Measurements from ENCODE around the gene SINHCAF.
"Not testable (repeated sequence)": the region's sequence is repeated elsewhere in the genome, so short reads cannot be mapped to it uniquely, and the experiment has no call there.

SINHCAF gene

DNA sequence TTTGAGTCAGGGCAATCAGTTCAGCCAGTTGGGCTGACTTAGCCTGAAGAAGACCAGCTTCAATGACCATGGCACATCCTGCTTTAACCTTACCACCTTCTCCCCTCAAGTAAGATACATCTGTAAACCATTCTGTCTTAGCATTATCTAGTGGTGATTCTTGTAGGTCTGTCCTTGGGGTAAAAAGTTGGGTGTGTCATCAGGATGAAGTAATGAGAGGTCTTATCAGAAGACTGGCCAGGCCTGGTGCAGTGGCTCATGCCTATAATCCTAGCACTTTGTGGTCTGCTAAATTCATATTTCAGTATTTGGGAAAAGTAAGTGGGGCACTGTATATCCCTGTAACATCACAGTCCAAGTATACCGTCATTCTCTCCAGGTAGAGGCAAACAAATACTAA, 19.1 kb downstream of the SINHCAF start:
- DNase-seq: no peak

DNA sequence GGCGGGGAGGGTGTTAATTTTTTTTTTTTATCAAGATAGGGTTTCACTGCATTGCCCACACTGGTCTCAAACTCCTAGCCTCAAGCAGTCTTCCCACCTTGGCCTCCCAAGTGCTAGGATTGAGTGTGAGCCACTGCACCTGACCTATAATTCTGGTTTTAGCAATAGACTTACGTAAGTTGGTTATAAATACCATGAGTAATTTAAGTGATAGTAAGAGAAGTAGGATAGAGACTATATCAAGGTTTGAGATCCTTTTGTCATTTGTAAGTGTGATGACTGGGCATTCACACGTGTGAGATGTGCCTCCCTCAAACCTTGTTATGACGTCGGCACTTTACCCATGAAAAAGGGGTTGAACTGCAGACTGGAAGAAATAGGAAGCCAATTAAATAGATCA, 22.5 kb downstream of the SINHCAF start:
- no peak for DNase-seq

DNA sequence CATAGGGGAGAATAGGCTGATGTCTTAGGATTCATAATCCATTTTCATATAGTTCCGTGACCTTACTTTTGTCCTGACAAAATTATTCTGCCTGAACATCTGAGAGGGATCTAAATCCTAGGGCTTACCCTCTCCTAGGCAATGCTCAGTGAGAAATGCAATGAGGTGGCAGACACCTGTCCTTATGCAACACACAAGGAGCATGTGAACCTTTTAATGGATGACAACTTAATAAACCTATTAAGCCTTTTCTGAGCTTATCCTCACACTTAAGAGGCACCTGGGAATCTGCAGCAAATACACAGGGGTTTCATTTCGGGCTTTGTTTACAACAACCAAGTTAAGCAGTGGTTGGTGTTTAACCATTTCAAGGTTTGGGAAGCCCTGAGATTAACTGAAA, 24.6 kb downstream of the SINHCAF start:
- DNase-seq: no peak

DNA sequence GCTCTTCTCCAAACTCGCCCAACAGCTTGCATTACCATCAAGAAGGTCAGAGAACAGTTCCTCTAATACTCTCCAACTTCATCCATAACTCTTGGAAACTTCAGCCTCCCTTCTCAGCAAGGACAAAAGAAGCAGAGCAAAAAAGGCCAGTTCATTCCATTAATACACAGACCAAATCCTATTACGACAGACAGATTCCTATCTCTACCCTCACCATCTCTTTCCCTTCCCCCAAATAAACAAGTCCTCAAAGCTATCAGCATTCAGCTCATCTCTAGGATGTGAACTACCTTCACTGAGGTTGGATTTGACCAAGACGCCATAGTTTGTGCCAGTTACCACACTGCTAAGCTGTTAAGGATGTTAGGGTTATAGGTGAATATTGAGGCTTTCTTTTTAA, 25.2 kb downstream of the SINHCAF start:
- no peak for DNase-seq

DNA sequence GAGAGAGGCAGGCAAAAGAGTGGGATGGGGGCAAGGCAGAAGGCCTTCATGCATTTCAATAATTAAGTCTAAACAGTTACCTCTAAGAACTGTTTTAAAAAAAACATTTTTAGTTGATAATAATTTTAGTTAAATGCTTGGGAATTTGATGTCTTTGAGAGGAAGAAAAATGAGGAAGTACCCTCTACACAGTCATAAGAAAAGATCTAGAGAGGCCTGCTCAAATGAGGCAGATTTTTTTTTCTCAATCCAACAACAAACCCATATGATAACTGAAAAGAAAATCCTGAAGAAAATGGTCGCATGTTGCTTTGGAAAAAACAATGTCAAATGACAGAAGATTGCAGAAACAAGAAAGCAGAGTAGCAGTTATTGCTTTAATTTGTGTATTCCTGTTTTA, 25.6 kb downstream of the SINHCAF start:
- DNase-seq: no peak

DNA sequence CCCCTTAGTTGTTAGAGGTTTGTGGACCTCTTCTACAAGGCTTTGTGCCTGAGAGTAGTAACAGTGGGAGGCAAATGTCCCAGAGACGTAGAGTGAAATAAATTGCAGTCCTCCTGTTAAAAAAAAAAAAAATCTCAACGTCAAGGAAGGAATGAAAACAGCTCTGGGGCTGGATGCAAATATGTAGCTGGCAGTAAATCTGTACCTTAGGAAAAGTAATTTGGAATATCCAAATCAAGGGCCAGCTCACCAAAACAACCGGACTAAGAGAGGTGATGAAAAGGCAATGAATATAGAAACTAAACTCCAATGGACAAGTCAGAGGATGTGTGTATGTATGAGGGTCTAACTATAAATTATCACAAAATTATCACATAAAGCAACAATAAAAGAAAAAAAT, 27.0 kb downstream of the SINHCAF start:
- DNase-seq: no peak

DNA sequence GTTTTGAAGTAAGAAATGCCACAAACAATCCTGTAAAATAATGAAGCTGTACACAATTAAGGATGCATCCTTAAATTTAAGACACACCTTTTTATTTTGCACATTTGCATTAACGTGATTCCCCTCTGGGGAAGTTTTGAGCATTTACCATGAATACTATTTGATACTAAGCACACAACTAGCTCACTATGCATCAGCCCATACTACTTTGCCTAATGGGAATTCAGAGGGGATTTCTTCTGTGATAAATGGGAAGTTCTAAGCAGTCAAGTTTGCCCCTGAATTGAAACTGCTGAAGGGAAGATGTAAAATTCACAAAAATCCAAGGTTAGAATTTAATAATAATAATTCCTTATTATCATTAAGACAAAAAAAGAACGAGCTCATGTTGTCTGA, 27.4 kb downstream of the SINHCAF start:
- DNase-seq: no peak

DNA sequence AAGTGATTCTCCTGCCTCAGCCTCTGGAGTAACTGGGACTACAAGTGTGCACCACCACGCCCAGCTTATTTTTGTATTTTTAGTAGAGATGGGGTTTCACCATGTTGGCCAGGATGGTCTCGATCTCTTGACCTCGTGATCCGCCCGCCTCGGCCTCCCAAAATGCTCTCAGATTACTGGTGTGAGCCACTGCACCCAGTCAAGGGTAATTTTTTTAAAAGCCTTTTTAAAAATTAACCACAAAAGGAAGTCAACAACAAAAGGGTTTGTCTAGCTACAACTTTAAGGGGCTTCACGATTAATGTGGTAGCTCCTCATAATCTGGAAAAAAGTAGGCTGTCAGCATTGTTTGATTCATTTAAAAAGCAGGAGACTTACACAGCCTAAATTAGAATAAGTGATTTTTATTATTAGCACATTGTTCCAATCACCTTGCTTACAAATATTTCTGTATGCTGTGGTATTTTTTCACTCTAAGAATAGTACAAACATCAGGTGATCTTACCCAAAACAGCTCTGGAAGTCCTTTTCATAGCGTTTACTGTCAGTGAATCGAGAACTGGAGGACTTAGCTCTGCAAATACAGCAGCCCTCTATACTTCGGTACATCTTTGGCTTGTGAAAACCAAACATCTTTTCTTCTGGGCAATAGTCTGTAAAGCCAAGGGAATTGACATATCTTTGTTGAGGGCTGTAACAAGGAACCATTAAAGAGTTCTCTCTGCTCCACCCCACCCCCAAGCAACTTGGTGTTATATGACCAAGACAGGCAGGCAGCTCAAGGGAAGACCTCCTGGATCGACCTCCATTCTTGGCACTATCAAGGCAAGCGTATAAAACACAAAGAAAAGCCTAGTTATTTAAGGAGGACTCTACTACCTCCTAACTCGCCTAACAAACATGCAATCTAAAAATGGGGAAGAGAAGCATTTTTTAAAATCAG, 28.1 kb downstream of the SINHCAF start:
- DNase-seq: no peak

DNA sequence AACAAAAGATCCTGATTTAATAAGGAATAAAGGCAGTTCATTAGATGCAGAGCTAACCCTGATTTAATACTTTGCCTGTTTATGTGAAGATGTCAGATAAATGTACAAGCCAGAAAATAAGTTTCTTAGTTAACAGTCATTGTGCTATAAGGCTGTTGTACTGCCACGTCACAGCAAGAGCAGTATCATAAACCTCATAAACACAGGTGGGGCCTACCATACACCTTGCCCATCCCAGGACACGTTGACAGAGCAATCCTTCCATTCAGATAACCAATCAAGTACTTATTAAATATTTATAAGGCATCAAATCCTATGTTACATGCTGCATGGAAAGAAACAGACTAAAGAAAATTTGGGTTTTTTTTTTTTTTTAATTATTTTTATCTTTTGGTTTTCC, 36.5 kb downstream of the SINHCAF start:
- no peak for DNase-seq

DNA sequence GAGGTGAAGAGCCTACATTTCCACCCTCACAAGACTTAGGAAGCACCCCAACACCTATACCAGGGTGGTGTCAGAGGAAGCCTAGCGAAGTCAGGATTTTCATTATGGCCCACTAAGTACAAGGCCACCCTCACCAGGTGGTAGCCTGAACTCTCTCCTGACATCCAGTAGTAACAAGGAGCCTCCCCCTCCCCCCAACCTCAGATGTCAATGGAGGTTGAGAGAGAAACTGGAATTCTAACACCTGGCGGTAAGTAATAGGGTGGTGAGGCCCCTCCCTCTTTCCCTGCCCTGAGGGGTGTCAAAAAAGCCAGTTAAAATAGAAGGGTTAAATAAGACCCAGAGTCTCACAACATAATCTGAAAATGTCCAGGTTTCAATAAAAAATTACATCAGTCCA, 37.6 kb downstream of the SINHCAF start:
- DNase-seq: no peak

DNA sequence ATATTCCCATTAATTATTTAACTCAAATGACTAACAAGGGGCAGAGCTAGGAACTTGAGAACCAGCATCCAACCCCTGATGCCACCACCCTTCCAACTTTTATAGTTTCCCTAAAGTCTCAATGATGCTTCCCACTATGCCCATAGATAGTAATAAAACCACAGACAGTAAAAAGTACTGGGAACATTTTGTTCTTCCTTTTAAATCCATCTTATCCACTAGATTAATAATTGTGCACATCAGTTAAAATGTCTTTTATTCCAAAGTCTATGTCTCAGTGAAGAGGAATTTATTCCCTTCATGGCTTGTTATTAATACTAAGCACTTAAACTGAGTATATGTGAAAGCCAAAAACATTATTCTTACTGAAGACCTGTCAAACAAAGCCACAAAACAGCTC, 45.8 kb downstream of the SINHCAF start:
- no peak for DNase-seq

DNA sequence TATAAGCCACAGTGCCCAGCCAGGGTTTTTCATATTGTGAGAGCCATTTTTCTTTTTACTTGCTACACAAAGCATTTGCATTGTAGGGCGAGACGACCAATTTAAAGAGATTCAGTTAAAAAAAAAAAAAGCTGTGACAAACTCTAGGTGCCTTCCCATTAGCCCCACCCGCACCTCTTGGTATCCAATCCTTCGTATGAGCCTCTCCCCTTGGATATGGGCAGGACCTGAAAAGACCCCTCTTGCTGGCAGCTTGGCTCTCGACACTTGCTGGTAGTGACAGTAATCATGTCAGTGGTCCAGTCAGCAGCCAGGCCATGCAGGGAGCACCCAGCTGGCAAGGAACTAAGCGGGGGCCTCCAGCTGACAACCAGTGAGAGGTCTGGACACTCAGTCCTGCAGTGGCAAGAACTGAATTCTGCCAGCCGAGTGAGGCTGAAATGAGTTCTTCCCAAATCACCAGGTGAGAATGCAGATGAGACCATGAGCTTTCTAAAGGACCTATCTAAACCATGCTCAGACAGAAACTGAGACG, 46.5 kb downstream of the SINHCAF start:
- DNase-seq: no peak

DNA sequence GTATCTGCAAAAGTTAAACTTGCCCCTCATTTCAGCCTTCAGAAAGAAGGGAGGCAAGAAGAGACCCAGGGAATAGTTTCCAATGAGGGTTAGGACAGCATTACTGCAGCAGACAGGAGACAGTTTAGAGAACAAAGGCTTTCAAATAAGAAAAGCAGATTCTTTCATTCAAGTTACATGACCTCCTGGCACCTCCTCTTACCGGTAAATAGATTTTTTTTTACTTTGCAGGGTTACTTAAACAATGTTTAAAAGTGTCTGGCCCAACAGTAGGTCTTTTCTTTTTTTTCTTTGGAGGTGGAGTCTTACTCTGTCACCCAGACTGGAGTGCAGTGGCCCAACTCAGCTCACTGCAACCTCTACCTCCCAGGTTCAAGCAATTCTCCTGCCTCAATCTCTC, 47.1 kb downstream of the SINHCAF start:
- DNase-seq: no peak

DNA sequence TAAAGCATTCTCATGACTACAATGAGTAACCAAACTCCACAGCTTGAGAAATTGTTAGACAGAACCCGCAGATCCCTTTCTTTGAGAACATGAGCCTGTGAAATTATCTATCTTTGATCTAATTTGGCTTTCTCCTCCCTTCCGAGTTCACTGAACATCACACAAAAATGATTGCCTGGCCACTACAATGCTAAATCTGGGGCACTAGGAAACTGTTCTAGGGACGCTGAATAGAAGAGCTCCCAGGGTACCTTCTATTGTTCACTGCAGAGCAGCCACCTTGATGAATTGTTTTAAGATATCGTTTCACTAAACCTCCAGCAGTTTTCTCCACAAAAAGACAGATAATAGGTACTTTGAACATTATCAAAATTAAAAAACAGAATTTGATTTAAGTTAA, 47.5 kb downstream of the SINHCAF start:
- DNase-seq: no peak

DNA sequence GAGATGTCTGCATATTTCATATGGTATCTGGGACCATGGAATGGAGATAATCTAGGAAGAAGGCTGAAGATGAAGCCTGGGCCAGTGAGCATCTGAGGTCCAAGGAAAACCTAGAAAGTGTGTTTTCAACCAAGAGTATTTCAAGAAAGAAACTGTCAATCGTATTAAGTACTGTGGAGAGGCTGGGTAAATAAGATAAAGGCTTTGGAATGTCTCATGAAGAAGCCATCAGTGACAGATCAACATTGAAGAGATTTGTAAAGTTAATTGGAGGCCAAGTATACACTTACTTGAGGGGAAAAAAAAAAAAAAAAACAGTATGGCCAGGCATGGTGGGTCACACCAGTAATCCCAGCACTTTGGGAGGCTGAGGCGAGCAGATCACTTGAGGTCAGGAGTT, 48.9 kb downstream of the SINHCAF start:
- DNase-seq: no peak

DNA sequence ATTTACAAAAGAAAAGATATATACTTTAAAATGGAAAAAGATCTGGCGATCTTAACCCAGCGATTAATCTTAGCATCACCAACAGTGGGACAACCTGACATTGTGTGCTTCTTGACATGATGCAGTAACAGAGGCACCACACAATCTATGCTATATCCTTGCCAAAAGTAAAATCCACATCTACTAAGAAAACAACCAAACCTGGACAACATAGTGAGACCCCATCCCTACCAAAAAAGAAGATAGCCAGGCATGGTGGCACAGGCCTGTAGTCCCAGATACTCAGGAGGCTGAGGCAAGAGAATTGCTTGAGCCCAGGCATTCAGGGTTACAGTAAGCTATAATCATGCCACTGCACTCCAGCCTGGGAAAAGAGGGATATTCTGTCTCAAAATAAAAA, 50.5 kb downstream of the SINHCAF start:
- DNase-seq: no peak

DNA sequence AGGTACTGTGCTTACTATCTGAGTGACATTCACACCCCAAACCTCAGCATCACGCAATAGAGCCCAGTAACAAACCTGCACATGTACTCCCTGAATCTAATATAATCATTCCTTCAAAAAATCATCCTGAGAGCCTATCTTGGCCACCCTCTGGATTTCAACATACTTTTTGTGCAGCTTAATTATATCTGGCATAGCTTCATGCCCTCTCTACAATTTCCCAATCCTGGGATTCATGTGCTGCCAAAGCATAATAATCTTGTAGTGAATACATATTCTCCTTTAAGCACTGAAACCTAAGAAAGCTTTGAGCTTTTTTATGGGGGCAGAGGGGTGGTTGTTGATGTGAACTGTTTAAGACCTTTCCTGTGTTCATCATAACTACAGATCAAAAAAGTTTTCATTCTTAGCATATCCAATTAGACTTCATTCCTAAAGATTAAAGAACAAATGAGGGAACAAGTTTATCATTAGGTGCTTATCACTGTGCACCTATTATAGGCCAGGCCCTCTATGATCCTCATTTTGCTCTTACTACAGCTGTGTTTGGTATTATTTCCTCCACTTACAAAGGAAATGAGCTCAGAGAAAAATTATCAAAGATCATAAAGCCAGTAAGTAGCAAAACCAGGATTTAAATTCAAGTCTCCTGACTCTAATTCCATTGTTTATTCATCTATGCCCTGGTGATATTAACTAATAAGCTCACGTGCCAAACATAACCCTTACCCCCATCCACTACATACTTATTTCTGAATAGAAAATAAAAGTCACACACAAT, 51.2 kb downstream of the SINHCAF start:
- no peak for DNase-seq

DNA sequence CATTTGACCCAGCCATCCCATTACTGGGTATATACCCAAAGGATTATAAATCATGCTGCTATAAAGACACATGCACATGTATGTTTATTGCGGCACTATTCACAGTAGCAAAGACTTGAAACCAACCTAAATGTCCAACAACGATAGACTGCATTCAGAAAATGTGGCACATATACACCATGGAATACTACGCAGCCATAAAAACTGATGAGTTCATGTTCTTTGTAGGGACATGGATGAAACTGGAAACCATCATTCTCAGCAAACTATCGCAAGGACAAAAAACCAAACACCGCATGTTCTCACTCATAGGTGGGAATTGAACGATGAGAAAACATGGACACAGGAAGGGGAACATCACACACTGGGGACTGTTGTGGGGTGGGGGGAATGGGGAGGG, 52.2 kb downstream of the SINHCAF start:
- not testable (repeated sequence) for DNase-seq

DNA sequence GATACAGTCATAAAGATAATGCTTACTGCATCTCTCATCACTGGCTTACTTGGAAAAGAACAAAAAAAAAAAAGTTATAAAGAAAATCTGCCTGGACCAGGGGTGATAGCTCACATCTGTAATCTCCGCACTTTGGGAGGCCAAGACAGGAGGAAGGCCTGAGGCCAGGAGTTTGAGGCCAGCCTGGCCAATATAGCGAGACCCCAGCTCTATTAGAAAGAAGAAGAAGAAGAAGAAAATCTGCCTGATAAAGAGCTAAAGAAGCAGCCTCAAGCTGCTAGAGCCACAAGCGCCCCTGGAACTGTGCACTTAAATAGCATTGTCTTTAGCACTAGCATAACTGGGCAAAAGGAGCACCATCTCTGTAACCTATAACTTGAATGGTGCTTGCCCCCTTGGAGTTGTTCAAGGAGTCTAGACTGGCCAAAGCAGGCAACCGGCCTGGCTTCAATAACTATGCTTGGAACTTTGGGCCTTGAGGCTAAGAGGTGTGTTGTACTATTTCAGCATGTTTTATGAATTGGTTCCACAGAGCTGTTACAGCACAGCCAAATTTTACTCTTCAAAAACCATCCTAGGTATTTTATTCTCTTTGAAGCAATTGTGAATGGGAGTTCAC, 53.2 kb downstream of the SINHCAF start:
- DNase-seq: no peak

DNA sequence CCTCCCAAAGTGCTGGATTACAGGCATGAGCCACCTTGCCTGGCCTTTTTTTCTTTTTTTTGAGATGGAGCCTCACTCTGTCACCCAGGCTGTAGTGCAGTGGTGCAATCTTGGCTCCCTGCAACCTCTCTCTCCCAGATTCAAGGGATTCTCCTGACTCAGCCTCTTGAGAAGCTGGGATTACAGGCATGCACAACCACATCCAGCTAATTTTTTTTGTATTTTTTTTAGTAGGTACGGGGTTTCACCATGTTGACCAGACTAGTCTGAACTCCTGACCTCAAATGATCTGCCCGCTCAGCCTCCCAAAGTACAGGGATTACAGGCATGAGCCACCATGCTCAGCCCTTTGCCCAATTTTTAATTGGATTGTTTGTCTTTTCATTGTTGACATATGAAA, 58.0 kb downstream of the SINHCAF start:
- DNase-seq: no peak

DNA sequence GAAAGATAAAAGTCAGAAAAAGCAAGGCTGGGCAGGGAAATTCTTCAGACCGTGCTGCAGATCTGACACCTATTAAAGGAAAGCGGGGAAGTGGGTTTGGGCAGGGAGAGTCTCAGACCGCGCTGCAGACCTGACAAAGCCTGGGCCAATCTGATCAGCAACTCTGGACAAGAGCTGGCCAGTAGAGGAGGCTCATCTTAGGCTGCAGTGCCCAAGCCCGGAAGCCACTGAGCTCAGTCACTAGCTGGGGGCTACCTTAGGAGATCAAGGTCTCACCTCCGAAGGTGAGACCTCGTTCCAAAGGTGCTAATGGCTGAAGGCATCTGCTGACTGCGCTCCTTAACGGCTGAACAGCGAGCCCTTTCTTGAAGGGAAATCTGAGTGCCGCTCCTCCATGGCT, 60.2 kb downstream of the SINHCAF start:
- no peak for DNase-seq

DNA sequence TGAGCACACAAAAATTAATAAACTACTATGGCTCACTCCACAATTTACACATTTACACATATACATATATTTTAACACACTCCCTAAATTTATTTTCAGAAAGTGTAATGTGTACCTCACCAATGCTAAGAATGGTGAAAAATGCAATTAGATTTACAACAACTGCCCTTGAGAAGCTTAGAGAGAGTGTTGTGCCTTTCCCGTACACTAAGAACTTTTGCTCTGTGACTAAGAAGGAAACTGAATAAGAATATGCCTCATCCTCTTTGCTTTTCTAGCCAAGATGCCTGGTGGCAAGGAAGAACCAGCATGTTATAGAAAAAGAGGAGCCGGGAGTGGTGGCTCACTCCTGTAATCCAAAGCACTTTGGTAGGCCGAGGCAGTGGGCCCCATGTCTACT, 62.3 kb downstream of the SINHCAF start:
- DNase-seq: no peak

DNA sequence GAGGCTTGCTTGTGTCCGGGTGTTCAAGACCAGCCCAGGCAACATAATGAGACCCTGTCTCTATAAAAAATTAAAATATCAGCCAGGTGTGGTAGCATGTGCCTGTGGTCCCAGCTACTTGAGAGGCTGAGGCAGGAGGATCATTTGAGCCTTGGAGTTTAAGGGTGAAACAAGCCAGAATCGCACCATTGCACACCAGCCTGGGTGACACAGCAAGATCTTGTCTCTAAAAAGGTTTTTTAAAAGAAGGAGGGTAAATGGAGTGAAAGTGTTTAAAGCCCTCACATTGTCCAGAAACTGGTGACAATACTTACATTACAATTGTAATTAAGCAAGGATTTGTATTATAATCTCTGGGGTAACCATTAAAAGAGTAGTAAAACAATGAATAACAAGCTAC, 64.2 kb downstream of the SINHCAF start:
- no peak for DNase-seq

DNA sequence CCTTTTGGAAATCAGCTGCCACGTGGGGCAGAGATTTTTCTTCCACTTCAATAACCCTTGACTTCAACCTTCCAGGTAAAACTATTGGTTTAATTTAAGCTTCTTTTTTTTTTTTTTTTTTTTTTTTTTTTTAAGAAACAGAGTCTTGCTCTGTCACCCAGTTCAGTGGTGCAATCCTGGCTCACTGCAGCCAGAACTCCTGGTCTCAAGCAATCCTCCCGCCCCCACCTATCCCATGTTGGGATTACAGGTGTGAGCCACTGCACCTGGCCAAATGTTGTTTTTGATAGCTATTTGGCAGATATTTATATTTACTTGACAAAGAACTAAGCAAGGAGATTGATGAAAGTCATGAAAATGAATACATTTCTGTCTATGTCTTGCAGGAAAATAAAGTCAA, 65.1 kb downstream of the SINHCAF start:
- no peak for DNase-seq

Data from T1000 (cell line).